Measurements from ENCODE around the gene TOP3B. TPM values are rescaled to one million over a fixed set of nuclear protein-coding genes. Genes with fewer than 3 reads are reported as not detected.

TOP3B gene
- total RNA-seq, 1 donor from 2014 or later: 24.8 TPM

GRCh38 chr22:21978564-21979386, 3.8 kb downstream of the TOP3B start:
- no peak for DNase-seq (ENCODE audit: low spot score)

- DNase-seq (ENCODE audit: low spot score): no peak
Measured at GRCh38 chr22:21977814-21978213, 4.8 kb downstream of the TOP3B start.

GRCh38 chr22:21975854-21976345, 6.7 kb downstream of the TOP3B start:
- no peak for DNase-seq (ENCODE audit: low spot score)

- DNase-seq (ENCODE audit: low spot score): no peak
Measured at GRCh38 chr22:21975273-21975672, 7.3 kb downstream of the TOP3B start.

- DNase-seq (ENCODE audit: low spot score): no peak
Measured at GRCh38 chr22:21974058-21974649, 8.4 kb downstream of the TOP3B start.

- DNase-seq (ENCODE audit: low spot score): no peak
Measured at GRCh38 chr22:21972806-21973205, 9.8 kb downstream of the TOP3B start.

GRCh38 chr22:21972293-21972779, 10.3 kb downstream of the TOP3B start:
- DNase-seq (ENCODE audit: low spot score): peak; percentile 21

GRCh38 chr22:21971858-21972275, 10.7 kb downstream of the TOP3B start:
- DNase-seq (ENCODE audit: low spot score): no peak

- no peak for DNase-seq (ENCODE audit: low spot score)
Measured at GRCh38 chr22:21970800-21971617, 11.6 kb downstream of the TOP3B start.

- DNase-seq (ENCODE audit: low spot score): no peak
Measured at GRCh38 chr22:21970037-21970799, 12.4 kb downstream of the TOP3B start.

GRCh38 chr22:21968452-21969129, 14.0 kb downstream of the TOP3B start:
- no peak for DNase-seq (ENCODE audit: low spot score)

- DNase-seq (ENCODE audit: low spot score): no peak
Measured at GRCh38 chr22:21967693-21968271, 14.8 kb downstream of the TOP3B start.

GRCh38 chr22:21966643-21967516, 15.7 kb downstream of the TOP3B start:
- no peak for DNase-seq (ENCODE audit: low spot score)

GRCh38 chr22:21965762-21966288, 16.8 kb downstream of the TOP3B start:
- DNase-seq (ENCODE audit: low spot score): no peak

GRCh38 chr22:21964918-21965484, 17.6 kb downstream of the TOP3B start:
- DNase-seq (ENCODE audit: low spot score): no peak

- DNase-seq (ENCODE audit: low spot score): no peak
Measured at GRCh38 chr22:21964234-21964633, 18.4 kb downstream of the TOP3B start.

GRCh38 chr22:21963790-21964211, 18.8 kb downstream of the TOP3B start:
- no peak for DNase-seq (ENCODE audit: low spot score)

- no peak for DNase-seq (ENCODE audit: low spot score)
Measured at GRCh38 chr22:21963286-21963685, 19.3 kb downstream of the TOP3B start.

- DNase-seq (ENCODE audit: low spot score): no peak
Measured at GRCh38 chr22:21962655-21962949, 20.0 kb downstream of the TOP3B start.
